Adipocyte (in vitro differentiated cells): ENCODE data around the gene CHD2.
"Not testable (repeated sequence)": the region's sequence is repeated elsewhere in the genome, so short reads cannot be mapped to it uniquely, and the experiment has no call there.

ENCODE experiments used
- DNase-seq: peaks from one replicate; pipeline ENCODE4 v3.0.0-alpha.2; 2015; ENCODE audit warnings: low read depth
- H3K27me3 ChIP-seq: replicated peaks from 2 replicates; pipeline ENCODE4 v1.7.0; 2013; ENCODE audit warnings: mild to moderate bottlenecking, low read length, moderate library complexity; ENCODE audit not compliant: control insufficient read depth, insufficient read depth
- H3K36me3 ChIP-seq: 2 replicates; pipeline ENCODE4 v1.7.0; 2013; ENCODE audit warnings: low read length, mild to moderate bottlenecking, moderate library complexity; ENCODE audit not compliant: control insufficient read depth, insufficient read depth, severe bottlenecking
- H3K4me1 ChIP-seq: 2 replicates; pipeline ENCODE4 v1.7.0; 2013; ENCODE audit warnings: mild to moderate bottlenecking, low read length, moderate library complexity; ENCODE audit not compliant: control insufficient read depth, insufficient read depth
- H3K4me3 ChIP-seq: 2 replicates; pipeline ENCODE4 v1.7.0; 2013; ENCODE audit warnings: mild to moderate bottlenecking, low read length, moderate library complexity
- H3K9ac ChIP-seq: 2 replicates; pipeline ENCODE4 v1.7.0; 2013; ENCODE audit warnings: mild to moderate bottlenecking, low read length, moderate library complexity
- H3K9me3 ChIP-seq: 2 replicates; pipeline ENCODE4 v1.7.0; 2013; ENCODE audit warnings: mild to moderate bottlenecking, low read length, moderate library complexity; ENCODE audit not compliant: control insufficient read depth

Gene CHD2

DNA sequence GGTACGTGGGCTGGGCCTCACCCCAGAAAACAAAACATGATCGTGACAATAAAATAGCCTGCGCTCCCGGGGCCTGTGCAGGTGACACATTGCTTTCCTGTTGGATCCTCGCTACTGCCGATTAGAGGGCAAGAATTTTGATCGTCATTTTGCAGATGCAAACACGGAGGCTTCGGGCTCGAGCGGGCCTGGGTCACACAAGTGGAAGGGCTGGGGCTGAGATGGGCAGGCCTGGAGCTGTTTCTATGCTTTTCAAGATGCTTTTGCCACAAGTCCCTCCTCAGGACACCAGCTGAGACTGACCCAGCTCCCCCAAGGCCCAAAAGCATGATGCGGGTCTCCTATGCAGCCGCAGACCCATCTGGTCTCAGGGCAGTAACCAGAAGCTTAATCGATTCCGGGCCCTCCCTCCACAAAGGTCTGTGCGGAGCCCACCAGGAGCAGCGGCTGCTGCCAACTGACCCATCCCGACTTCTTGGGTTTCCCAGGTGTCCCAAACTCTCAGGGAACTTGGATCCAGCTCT is 158.8 kb downstream of the CHD2 start:
- H3K9ac ChIP-seq, result no peak overlapping the region
- no peak overlapping the region for H3K4me3 ChIP-seq
- H3K9me3 ChIP-seq, result no peaks in the 10 kb centered on the region
- H3K4me1 ChIP-seq, result peaks cover 9% of the 10 kb centered on the region
- no peak for DNase-seq
- no peaks in the 10 kb centered on the region for H3K36me3 ChIP-seq
- peaks cover 2% of the 10 kb centered on the region for H3K27me3 ChIP-seq

DNA sequence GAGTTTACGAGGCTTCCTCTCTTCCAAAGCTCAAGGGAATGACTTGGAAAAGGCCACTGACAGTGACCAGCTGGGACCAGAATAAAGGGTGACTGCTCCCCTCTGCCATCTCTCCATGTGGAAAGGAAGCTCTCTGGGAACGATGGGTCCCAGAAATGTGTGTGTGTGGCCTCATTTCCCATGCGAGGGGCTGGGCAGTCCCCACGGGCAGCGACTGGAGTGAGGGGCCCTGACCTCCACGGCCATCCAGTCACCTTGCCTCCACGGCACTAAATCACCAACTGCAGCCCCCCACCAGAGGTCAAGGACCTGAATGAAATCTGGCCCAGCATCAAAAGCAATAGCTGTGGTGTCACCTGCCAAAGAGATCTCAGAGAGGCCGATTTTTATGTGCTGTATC is 159.3 kb downstream of the CHD2 start:
- no peaks in the 10 kb centered on the region for H3K36me3 ChIP-seq
- DNase-seq, result no peak
- H3K9ac ChIP-seq, result no peak overlapping the region
- H3K9me3 ChIP-seq, result no peaks in the 10 kb centered on the region
- H3K27me3 ChIP-seq, result peaks cover 7% of the 10 kb centered on the region
- H3K4me3 ChIP-seq, result no peak overlapping the region
- H3K4me1 ChIP-seq, result peaks cover 9% of the 10 kb centered on the region

DNA sequence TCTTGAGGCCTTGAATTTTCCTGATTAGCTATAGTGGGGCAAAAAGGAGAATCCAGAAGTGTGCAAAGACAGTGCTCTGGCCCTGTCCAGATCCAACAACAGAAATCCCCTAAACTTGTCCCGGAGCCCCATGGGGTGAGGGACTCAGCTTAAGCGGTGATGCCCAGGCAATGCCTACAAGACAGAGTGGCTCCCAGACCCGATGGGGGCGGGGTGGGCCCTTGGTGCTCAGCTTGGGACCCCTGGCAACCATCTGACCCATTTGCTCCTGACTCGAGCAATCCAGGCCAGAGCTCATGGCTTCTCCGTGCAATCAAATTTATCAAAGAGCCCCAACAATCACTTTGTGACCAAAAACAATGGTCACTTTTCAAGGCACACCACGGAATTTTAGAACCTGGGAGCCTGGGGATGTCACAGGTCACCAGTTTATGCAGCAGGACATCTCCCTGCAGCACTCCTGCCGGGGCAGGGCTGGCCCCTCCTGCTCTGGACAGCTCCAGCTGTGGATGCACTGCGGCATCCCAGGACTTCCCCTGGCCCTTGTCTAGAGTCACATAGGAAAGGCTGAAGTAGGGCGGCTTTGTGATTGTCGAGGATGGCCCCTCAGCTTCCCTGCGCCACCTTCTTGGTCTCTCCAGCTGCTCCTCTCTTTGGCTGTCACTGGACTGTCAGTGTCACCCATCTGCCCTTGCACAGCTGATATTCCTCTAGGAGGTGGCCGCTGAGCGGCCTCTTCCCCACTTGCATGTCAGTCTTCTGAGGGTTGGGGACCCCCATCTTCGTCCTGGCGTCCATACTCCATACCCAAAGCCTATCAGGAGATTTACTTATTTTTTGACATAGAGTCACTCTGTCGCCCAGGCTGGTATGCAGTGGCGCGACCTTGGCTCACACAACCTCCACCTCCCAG is 160.5 kb downstream of the CHD2 start:
- no peak for DNase-seq
- Histone ChIP-seq H3K9ac (no peak overlapping the region), H3K9me3 (no peaks in the 10 kb centered on the region), H3K4me1 (peaks cover 9% of the 10 kb centered on the region), H3K4me3 (no peak overlapping the region), H3K27me3 (peaks cover 7% of the 10 kb centered on the region), H3K36me3 (no peaks in the 10 kb centered on the region)

GRCh38 chr15:93062628-93063261 is 162.6 kb downstream of the CHD2 start:
- H3K9me3 ChIP-seq, DNase-seq, H3K4me3 ChIP-seq, H3K9ac ChIP-seq, H3K27me3 ChIP-seq, H3K36me3 ChIP-seq: not testable (repeated sequence)
- H3K4me1 ChIP-seq, result peaks cover 22% of the 10 kb centered on the region

GRCh38 chr15:93063262-93063671 is 163.1 kb downstream of the CHD2 start:
- Histone ChIP-seq H3K4me3 (no peak overlapping the region), H3K9ac (no peak overlapping the region), H3K36me3 (no peaks in the 10 kb centered on the region), H3K27me3 (peaks cover 7% of the 10 kb centered on the region), H3K4me1 (peaks cover 28% of the 10 kb centered on the region), H3K9me3 (no peaks in the 10 kb centered on the region)
- DNase-seq, result no peak

DNA sequence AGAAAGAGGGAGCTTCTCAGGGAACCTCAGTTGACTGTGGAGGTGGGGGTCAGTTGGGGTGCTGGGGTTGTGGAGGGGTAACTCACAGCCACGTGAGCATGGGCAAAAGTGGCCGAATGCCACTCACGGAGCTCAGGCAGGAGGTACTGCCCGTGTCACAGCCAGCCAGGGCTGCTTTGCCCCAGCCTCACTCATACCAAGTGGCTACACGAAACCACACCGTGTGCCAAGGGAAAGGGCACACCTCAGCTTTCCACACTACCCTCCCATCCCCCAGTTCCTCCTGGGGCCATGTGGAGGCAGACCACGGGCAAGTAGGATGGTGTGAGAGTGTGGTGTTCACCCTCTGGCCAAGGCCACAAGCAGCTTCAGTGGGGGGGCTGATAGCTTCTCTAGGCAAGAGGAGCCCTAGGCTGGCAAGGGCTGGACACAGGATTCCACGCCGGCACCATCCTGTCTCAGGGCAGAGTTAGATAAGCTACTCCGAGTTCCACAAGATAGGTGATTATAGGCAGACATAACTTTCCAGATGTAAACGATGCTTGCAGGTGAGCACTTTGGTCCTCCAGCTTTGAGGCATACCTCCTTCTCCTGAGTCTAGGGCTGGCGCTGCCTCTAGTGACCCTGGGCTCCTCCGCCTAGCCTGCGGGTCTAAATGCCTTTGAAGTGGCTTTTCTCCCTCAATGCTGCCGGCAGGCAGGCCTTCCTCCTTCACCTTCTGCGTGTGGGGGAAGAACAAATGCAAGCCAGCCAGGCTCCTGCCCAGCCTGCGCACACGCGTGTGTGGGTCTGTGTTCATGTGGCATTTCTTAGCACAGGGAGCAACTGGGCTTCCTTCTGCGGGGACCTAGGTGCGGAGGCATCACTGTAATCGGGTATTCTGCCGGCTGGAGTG is 163.9 kb downstream of the CHD2 start:
- H3K27me3 ChIP-seq, result peaks cover 7% of the 10 kb centered on the region
- H3K9me3 ChIP-seq, result no peaks in the 10 kb centered on the region
- no peaks in the 10 kb centered on the region for H3K36me3 ChIP-seq
- no peak overlapping the region for H3K4me3 ChIP-seq
- peaks cover 29% of the 10 kb centered on the region for H3K4me1 ChIP-seq
- H3K9ac ChIP-seq, result no peak overlapping the region
- no peak for DNase-seq

DNA sequence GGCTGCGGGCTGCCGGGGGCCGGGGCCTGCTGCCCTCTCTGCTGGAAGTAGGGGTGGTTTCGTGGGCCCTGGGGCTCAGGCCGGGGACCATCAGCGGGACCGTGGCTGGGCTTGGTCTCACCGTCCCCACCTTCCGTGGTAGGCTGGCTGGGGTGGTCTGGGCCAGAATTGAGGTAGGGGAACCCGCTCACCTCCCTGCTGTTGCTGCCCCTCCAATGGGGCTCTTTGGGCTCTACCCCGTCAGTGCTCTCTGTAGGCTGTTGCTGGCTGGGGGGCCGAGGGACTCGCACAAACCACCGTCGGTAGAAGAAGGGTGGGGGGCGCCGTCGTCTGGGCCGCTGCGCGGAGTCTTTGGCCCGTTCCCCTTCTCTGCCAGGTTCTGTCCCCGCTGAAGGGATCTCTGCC is 165.5 kb downstream of the CHD2 start:
- Histone ChIP-seq H3K9me3 (no peaks in the 10 kb centered on the region), H3K36me3 (no peaks in the 10 kb centered on the region), H3K9ac (no peak overlapping the region), H3K4me3 (no peak overlapping the region), H3K4me1 (peaks cover 32% of the 10 kb centered on the region), H3K27me3 (peaks cover 7% of the 10 kb centered on the region)
- DNase-seq, result no peak

DNA sequence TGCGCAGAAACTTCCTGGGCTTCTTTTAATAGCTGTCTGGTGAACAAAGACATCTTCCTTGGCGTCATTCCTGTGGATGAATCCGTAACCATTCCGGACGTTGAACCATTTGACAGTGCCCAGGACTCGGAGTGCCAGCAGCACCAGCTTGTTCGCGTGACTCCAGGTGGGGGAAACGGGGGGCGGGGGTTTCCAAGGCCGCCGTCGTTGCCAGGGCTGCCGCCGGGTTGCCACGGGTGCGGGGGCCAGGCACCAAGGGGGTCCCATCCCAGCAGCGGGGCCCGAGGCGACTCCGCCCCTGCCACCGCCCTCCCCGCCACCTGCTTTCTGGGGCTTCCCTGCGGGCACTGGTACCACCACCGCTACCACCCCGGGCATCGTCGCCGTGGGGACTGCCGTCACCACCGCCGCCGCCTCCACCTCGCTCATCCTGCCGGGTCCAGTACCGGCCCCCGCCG is 166.1 kb downstream of the CHD2 start:
- peaks cover 7% of the 10 kb centered on the region for H3K27me3 ChIP-seq
- no peaks in the 10 kb centered on the region for H3K36me3 ChIP-seq
- no peaks in the 10 kb centered on the region for H3K9me3 ChIP-seq
- no peak overlapping the region for H3K4me3 ChIP-seq
- no peak overlapping the region for H3K9ac ChIP-seq
- no peak for DNase-seq
- H3K4me1 ChIP-seq, result peaks cover 36% of the 10 kb centered on the region

DNA sequence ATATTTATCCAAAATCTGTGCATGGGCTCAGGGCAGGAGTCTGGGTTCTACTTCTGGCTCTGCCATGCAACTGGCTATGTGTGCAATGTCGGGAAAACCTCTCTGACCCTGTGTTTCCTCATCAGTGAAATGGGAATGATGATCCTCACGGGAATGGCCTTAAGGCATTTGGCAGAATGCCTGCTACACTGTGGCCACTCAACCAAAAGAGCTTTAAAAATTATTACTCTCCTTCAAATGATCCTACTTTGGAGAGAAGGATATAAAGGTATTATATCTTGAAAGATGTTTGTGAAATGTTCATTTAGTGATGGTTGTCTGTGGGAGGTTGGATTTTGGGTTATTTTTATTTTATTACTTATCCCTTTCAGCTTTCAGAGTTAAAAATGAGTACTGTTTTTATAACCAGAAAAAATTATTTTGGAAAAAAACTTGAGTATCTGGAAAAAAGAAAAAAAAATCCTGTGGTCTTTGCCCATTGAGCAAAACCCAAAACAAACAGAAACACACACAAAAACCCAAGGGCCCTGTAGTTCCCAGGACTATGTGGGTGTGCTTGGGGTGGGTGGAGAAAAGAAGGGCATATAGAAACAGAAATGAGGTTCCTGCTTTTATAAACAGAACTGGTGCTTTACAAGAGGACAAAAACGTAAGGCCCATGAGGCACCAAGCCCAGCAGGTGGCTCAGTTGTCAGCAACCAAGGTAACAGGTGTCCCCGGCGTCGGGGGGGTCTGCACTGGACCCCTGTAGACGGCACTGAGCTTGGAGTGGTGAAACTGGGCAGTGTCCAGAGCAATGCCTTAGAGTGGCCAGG is 166.9 kb downstream of the CHD2 start:
- no peak overlapping the region for H3K9ac ChIP-seq
- peak; percentile 65 for DNase-seq
- peaks cover 35% of the 10 kb centered on the region for H3K4me1 ChIP-seq

DNA sequence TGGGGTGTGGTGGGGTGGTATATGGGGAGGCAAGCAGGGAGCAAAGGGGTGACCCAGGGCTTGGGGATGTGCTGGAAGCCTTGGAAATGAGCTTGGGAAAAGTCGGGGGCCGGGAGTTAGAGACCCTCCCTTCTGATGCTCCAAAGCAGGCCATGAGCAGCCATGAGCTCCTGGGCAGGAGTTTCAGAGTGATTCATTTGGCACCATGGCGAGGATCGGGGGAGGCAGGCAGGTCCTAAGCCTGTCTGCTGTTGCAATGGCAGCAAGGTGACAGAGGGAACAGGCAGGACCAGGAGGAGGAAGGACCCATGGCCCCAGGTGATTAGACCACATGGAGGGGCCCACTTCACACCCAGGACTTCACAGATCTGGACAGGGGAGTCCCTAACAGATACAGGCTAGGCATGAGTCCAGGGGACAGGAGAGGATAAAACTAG is 167.5 kb downstream of the CHD2 start:
- Histone ChIP-seq H3K9ac (no peak overlapping the region), H3K9me3 (no peaks in the 10 kb centered on the region), H3K4me3 (no peak overlapping the region), H3K27me3 (peaks cover 7% of the 10 kb centered on the region), H3K36me3 (no peaks in the 10 kb centered on the region), H3K4me1 (peaks cover 33% of the 10 kb centered on the region)
- DNase-seq, result no peak

More for the DNA sequence above, 166.9 kb downstream of the CHD2 start:
- Histone ChIP-seq H3K27me3 (peaks cover 7% of the 10 kb centered on the region), H3K9me3 (no peaks in the 10 kb centered on the region), H3K4me3 (no peak overlapping the region), H3K36me3 (no peaks in the 10 kb centered on the region)
